Left hindlimb (tissue), 1 donor: Measurements from ENCODE around the gene MMP25.
"Not testable (repeated sequence)": the region's sequence is repeated elsewhere in the genome, so short reads cannot be mapped to it uniquely, and the experiment has no call there.

Experiments
- DNase-seq: peaks from one replicate; pipeline ENCODE4 v3.0.0-alpha.2; 2018

MMP25 gene

DNA sequence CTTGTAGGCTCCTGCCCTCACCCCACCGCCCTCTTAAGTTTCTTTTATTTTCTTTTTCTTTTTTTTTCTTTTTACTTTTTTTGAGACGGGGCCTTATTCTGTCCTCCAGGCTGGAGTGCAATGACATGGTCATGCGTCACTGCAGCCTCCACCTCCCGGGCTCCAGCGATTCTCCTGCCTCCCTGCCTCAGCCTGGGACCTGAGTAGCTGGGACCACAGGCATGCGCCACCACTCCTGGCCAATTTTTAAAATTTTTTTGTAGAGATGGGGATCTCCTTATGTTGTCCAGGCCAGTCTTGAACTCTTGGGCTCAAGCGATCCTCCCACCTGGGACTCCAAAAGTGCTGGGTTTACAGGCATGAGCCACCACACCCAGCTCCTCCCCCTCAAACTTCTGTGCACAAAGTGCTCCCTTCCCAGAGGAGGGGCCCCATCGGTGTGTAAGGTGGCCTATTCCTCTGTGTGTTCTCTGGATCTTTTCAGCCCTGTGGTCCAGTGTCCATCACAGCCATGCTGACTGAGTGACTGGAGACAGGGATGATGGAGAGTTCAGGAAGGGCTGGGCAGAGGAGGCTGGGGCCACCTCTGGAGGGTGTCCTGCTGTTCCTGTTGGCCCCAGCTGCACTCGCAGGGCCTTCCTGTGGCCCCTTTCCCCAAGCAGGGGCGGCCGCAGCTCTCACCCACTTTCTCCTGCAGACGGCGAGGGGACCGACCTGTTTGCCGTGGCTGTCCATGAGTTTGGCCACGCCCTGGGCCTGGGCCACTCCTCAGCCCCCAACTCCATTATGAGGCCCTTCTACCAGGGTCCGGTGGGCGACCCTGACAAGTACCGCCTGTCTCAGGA lies 10.2 kb downstream of the MMP25 start:
- no peak for DNase-seq

DNA sequence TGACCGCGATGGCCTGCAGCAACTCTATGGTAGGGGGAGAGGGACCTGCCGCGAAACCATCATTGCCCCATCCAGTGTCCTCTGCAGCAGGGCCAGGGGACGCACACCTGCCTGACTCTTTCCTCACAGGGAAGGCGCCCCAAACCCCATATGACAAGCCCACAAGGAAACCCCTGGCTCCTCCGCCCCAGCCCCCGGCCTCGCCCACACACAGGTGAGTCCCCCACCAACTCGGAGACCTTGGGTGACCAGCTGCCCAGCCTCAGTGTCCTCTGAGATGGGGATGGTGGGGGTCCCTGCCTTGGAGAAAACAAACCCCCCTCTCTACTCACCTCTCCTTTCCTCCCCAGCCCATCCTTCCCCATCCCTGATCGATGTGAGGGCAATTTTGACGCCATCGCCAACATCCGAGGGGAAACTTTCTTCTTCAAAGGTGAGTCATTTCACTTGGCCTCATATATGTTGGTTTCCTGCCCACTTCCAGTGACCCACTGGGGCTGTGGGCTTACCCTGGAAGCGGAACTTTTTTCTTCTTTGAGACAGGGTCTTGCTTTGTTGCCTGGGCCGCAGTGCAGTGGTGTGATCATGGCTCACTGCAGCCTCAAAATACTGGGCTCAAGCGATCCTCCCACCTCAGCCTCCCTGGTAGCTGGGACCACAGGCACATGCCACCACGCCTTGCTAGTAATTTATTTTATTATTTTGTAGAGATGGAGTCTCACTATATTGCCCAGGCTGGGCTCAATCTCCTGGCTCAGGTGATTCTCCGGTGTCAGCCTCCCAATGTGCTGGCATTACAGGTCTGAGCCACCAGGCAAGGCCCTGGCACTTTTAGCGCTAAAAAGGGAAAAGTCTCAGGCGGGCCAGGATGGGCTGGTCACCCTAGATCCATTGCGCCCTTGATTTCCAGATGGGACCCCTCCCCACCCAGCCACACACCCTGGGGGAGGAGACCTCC lies 11.1 kb downstream of the MMP25 start:
- DNase-seq: no peak

DNA sequence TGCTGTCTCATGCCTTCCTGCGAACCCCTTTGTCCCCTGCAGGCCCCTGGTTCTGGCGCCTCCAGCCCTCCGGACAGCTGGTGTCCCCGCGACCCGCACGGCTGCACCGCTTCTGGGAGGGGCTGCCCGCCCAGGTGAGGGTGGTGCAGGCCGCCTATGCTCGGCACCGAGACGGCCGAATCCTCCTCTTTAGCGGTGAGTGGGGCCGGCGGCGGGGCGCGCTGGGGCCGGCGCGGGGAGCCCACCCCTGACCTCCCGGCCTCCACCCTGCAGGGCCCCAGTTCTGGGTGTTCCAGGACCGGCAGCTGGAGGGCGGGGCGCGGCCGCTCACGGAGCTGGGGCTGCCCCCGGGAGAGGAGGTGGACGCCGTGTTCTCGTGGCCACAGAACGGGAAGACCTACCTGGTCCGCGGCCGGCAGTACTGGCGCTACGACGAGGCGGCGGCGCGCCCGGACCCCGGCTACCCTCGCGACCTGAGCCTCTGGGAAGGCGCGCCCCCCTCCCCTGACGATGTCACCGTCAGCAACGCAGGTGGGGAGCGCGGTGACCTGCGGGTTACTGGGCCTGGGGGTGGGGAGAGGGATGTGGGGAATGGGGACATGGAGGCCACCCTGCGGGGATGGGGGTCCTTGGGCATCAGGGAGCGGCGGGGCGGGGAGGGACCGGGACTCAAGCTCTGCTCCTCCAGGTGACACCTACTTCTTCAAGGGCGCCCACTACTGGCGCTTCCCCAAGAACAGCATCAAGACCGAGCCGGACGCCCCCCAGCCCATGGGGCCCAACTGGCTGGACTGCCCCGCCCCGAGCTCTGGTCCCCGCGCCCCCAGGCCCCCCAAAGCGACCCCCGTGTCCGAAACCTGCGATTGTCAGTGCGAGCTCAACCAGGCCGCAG lies 12.0 kb downstream of the MMP25 start:
- peak; percentile 56 for DNase-seq

DNA sequence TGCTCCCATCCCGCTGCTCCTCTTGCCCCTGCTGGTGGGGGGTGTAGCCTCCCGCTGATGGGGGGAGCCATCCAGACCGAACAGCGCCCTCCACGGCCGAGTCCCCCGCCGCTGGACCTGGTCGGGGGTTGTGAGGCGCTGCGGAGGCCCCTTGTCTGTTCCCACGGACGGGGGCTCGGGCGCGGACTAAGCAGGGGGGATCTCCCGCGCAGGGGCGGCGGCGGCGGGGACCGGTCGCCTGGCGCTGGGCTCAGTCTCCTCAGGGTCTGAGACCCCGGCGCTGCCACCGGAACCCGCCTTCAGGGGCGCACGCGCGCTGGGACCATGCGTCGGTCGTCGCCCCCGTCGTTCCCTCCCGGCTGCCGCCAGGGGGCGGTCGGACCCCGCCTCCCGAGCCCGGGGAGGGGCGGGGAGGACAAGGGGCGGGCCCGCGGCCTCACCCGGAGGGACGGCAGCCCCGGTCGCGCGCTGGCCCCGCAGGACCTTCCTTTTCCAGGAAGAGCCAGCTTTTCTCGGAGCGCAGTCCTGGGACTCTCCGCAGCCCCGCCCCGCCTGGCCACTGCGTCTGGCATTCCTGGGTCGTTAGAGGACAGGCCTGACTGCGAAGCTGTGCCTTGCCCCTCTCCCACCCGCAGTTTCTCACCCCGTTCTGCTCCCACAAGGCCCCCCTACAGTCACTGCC lies 12.8 kb downstream of the MMP25 start:
- DNase-seq: peak; percentile 91

DNA sequence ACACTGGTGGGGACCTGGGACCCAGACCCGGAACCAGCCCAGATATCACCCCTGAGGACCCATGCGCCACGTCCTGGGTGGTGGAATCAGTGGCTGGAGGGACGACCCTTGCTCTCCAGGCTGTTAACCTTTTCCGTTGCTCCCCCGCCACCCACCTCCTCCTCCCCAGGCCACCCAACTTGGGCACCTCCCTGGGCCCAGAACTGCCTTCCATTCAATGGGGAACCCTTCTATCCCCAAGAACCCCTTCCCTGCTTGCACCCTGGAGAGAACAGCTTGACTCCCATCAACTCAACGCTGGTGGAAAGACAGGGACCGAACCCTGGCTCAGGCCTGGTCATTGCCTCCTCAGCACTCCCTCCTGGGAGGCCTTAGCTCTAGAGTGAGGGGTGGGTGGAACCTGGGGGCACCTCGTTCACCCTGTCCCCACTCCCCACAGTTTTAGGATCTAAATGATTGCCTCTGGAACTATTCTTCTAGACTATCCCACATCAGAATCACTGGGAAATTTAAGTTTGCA lies 13.4 kb downstream of the MMP25 start:
- no peak for DNase-seq

DNA sequence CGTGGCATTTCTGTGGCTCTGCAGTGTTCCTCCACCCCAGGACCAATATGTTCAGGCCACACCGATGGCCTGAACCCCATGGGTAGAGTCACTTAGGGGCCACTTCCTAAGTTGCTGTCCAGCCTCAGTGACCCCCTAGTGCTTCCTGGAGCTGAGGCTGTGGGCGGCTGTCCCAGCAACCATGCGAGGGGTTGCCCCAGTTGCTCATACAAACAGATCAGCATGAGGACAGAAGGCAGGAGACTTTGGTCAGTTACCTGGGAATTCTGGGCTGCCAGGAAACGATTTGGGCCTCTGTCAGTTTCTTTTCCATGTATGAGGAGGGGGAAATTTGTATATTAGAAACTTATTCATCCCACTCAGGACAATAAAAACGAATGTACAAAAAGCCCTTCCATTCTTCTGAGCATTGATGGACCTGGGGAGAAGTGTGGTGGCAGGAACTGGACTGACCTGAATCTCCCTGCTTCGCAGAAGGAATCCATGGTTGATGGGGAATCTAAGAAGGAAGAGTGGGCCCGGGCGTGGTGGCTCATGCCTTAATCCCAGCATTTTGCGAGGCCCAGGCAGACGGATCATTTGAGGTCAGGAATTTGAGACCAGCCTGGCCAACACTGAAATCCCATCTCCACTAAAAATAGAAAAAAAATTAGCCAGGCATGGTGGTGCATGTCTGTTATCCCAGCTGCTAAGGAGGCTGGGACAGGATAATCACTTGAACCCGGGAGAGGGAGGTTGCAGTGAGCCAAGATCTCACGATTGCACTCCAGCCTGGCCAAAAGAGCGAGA lies 14.2 kb downstream of the MMP25 start:
- no peak for DNase-seq

DNA sequence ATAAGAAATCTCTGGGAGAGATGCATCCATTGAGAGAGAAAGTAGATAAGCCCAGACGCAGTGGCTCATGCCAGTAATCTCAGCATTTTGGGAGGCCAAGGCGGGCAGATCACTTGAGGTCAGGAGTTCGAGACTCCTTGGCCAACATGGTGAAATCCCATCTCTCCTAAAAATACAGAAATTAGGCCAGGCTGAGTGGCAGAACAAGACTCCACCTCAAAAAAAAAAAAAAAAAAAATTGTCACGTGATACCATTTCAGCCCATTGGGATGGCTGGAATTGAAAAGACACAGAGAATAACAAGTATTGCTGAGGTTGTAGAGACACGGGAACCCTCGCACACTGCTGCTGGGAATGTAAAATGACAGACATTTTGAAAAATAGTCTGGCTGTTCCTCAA lies 16.2 kb downstream of the MMP25 start:
- DNase-seq: no peak

DNA sequence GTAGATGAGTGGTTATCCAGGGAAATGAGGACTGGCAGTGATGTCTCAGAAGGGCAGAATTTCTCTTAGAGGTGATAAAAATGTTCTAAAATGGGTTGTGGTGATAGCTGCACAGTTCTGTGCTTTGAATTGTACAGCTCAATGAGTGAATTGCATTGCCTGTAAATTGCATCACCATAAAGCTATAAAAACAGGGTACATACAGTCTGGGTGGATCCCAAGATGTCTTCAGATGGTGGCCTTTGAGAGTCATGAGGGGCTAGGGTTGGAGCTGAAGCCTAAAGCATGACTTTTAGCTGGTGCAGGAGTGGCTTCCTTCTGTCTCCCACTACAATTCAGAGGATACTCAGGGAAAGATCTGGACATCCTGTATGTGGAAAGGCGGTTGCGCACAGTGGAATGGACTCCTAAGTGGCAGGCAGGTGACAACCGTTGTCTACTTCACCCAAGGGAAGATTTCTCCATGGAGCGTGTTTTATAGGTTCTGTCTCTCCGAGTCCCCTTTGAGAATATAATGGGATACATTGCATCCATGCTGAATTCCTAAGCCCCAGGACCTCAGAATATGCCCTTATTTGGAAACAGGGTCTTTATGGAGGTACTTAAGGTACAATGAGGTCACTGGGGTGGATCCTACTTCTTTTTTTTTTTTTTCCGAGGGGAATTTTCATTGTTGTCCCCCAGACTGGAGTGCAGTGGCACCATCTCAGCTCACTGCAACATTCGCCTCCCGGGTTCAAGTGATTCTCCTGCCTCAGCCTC lies 17.4 kb downstream of the MMP25 start:
- no peak for DNase-seq

DNA sequence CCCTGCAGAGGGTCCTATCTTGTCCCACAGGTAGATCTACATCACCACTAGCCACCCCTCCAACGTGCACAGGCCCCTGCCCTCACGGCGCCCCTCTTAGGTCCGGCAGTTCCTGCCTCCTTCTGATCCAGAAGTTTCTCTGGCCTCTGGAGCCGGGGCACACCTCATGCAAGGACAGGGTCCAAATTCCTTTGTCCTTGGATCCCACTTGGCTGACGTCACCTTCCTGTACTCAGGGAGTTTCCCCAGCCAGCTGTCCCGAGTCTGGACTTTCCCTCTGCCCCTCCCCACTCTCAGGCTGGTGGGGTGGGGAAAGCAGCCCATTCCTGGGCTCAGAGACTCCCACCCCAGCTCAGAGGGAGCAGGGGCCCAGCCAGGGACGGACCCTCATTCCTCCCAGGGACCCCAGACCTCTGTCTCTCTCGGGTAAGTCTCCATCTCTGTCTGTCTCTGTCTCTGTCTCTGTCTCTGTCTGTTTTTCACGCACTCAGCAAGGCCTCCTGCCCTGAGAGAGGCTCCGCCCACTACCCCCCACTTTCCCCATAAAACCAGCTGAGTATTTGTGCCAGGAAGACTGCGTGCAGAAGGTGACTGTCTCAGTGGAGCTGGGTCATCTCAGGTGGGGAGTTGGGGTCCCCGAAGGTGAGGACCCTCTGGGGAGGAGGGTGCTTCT lies 18.8 kb downstream of the MMP25 start, which contains the start of gene IL32:
Gene IL32 (plus strand): TSS at position 572 of the 673 bp plus-strand sequence. CDS start 172 bp downstream, outside the sequence.
- DNase-seq: peak; percentile 77

DNA sequence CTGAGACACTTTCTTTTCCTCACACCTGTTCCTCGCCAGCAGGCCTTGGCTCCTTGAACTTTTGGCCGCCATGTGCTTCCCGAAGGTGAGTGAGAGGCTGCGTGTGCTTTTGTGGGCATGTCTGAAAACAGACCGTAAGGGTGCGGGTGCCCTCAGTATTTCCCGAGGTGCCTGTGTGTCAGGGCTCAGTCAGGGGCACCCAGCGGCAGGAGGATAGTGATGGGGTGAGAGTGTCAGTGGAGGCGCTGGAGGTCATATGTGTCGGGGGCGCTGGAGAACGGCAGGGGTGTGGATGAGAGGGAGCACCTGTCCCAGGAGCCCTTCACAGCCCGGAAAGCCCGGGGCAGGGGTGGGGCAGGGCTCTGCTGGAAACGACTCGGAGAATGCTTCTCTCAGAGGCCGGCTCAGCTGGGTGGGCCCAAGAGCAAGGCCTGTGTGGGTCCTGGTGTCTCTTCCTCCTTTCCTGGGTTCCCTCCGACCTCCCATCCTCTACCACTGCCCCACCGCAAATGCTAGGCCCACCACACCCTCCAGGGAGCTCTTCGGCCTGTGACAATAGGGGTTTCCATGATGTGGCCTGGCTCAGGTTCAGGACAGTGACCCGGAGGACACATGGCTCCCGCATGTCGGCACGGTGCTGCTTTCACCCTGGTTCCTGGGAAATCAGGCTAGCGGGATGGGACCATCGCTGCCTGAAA lies 19.5 kb downstream of the MMP25 start:
- DNase-seq: no peak

DNA sequence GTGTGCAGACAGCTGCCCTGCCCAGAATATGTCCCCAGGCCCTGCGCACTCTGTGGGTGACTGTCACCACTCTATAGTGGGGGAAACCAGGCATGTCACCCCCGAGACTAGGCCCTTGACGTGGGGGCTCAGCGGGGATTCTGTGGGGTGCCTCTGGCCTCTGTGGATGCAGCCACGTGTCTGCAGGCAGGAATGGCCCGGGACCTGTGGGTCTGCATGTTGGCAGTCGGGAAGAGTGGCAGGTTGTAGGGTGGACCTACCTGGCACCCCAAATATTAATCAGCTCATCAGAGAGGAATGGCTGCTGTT lies 20.0 kb downstream of the MMP25 start:
- DNase-seq: no peak

DNA sequence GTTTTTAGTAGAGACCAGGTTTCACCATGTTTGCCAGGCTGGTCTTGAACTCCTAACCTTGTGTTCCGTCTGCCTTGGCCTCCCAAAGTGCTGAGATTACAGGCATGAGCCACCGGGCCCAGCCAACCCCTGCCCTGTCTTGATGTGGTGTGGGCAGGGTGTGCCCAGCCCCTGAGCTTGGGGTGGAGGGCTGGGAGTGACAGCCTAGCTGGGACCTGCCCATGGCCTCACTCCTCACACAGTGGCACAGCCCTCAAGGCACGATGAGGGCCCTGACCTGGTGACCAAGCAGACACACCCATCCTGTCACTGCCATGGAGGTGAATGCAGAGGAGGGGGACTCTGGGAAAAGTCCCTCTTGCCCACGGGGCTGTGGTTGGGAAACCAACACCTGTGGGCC lies 22.1 kb downstream of the MMP25 start:
- no peak for DNase-seq

DNA sequence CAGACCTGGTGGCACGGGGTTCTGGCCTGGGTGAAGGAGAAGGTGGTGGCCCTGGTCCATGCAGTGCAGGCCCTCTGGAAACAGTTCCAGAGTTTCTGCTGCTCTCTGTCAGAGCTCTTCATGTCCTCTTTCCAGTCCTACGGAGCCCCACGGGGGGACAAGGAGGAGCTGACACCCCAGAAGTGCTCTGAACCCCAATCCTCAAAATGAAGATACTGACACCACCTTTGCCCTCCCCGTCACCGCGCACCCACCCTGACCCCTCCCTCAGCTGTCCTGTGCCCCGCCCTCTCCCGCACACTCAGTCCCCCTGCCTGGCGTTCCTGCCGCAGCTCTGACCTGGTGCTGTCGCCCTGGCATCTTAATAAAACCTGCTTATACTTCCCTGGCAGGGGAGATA lies 22.8 kb downstream of the MMP25 start:
- not testable (repeated sequence) for DNase-seq

DNA sequence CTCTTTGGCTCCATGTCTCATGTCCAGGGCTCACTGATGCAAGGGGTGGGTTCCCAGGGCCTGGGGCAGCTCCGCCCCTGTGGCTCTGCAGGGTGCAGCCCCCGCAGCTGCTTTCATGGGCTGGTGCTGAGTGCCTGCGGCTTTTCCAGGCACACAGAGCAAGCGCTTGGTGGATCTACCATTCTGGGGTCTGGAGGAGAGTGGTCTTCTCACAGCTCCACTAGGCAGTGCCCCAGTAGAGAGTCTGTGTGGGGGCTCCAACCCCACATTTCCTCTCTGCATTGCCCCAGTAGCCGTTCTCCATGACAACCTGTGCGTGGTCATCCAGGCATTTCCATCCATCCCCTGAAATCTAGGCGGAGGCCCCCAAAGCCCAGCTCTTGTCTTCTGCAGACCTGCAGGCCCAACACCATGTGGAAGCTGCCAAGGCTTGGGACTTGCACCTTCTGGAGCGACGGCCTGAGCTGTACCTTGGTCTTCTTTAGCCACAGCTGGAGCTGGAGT lies 24.3 kb downstream of the MMP25 start:
- no peak for DNase-seq

DNA sequence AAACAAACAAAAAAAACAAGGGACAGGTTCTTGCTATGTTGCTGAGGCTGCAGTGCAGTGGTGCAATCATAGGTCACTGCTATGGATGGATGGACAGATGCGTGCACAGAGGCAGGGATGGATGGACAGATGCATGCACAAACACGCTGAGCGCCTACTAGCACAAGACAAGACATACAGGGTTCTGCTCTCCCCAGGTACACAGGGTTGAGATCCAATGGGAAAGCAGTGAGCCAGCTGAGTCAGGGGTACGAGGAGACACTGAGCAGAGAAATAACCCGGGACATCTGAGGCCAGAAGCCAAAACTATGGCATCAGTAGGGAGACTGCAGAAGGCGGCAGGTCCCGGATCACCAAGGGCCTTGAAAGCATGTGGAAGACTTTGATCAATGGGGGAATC lies 25.3 kb downstream of the MMP25 start:
- no peak for DNase-seq

DNA sequence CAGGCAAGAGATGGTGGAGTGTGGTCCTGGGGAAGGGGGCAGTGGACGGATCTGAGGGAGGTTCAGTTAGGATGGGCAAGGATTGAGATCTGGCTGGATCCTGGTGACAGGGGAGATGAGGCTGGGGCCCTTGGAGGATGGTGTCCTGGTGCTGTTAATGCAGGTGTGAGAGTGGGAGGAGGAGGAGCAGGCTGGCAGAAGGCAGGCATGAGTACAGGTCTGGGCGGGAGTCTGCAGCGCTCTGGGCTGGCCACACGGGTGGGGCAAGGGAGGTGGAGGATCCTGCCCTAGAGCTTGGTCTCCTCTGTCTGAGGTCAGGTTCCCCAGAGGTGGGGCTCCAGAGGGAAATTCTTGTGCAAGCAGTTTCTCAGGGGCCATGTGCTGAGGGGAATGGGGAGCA lies 25.8 kb downstream of the MMP25 start:
- not testable (repeated sequence) for DNase-seq

DNA sequence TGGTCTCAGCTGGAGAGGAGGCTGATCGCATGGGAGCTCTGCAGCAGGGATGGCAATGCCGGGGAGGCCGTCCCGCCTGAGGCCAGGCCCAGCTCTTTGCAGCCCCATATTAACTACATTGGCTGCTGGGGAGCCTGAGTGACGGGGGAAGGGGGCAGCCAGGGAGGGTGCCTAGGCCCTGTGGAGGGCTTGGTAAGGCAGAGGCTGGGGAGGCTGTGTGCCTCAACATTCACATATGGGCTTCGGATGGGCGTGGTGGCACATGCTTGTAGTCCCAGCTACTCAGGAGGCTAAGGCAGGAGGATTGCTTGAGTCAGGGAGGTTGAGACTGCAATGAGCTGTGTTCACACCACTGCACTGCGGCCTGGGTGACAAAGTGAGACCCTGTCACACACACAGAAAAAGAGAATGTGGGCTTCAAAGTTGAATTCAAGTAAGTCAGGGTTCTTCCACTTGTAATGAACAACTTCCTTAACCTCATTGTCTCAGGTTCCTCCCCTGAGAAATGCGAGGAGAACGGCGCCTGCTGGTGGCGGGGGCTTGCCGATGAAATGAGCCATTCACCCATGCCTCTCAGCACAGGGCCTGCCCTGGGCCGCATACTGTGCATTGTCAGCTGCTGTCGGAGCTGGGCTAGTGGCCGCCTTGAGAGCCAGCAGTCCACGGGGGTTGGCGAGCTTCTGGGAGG lies 26.4 kb downstream of the MMP25 start:
- not testable (repeated sequence) for DNase-seq

DNA sequence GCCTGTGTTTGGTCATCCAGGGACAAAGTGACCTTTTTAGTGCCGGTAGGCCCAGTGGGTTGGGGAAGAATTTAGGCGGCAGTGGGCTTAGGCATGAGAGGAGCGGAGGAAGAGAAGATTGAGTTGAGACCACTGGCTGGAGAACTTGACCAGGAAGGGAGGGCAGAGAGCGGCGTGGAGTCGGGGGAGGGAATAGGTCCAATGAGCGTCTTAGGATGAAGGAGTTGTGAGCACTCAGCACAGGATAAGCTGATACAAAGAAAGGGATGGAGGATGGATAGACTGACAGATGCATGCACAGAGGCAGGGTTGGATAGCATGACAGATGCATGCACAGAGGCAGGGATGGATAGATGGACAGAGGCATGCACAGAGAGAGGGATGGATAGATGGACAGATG lies 27.1 kb downstream of the MMP25 start:
- DNase-seq: no peak
